GM19395 (cell line): ENCODE measurements around the gene ZNF677.
"Not testable (repeated sequence)": the region's sequence is repeated elsewhere in the genome, so short reads cannot be mapped to it uniquely, and the experiment has no call there.

Experiments
- ATAC-seq: cut with Tn5 transposase; IDR thresholded peaks from one replicate; pipeline ENCODE4 v1.9.1; 2021; ENCODE audit warnings: mild to moderate bottlenecking, moderate library complexity; ENCODE audit not compliant: unreplicated experiment

ZNF677 gene

GRCh38 chr19:53195265-53195903 is 59.3 kb downstream of the ZNF677 start:
- no peak for ATAC-seq

DNA sequence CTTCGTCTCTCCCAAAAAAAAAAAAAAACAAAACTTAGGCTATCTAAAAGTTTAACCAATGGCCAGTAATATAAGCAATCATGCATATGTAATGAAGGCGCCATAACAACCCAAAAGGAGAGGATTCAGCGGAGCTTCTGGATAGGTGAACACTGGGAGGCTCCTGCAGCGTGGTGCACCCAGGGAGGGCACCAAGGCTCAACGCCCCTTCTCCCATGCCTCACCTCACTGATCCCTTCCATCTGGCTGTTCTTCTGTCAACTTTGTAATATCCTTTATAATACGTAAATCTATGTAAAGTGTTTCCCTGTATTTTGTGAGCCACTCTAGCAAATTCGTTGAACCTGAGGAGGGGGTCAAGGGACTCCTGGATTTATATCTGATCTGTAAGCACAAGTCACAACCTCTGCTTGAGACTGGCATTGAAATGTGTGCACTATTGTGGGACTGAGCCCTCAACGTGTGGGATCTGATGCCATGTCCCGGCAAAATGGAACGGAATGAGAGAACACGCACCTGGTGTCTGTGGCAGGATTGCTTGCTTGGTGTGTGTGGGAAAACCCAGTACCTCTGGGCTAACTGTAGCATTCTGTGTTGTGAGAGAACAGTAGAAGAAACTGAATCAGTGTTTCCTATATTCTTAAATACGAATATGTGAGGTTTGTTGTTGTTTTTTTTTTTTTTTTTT is 61.0 kb downstream of the ZNF677 start:
- no peak for ATAC-seq

DNA sequence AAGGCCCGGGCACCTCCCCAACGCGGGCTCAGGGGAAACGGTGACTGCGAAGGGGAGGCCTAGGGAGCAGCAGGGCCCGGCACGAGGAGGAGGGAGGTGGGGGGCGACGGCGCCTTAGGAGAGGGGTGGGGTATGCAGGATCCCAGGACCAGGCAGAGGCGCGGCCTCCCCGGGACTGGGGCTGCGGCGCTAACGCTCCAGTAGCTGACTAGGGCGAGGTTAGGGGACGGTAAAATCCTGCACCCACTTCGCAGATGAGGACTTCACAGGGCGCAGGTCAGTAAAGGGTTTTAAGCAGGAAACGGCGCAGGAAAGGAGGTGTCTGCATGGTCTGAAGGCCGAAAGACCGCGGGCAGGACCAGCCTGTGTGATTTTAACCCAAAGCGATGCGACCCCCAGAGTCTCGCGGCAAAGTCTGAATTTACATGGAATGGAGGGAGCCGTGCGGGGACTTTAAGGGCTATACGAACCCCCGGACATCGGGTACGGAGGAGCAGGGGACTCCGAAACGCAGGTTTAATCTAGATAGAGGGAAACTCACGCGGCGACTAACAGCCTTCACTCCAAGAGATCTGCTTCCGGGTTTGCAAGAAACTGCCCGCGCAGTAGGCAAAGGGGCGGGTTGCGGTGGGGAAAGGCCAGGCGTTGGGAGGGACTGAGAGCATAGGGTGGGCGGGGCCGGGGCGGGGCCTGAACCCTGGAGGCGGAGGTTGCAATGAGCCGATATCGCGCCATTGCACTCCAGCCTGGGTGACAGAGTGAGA is 61.7 kb downstream of the ZNF677 start, which contains the start of gene ZNF665:
Gene ZNF665, minus strand, starts transcription at position 588 of the 764 bp plus-strand sequence. CDS start 10,460 bp downstream, outside the sequence.
- ATAC-seq, result no peak

- no peak for ATAC-seq
Observed at GRCh38 chr19:53190253-53190652, 64.4 kb downstream of the ZNF677 start.

GRCh38 chr19:53189691-53190198 is 64.9 kb downstream of the ZNF677 start:
- not testable (repeated sequence) for ATAC-seq
